Thyroid gland (tissue), 4 donors: ENCODE data around the gene MAGI2.

Source experiments
- CTCF ChIP-seq, 6 experiments: fragments of 200-600 bp in 3 of 6; fragments of 450-650 bp in 3 of 6; sonication (generic) in 3 of 6; IDR thresholded peaks; one replicate each; pipeline ENCODE4 v1.5.1; 2016 to 2019; ENCODE audit warnings: antibody characterized with exemption in 6 of 6, mild to moderate bottlenecking in 2 of 6, inconsistent platforms in 1 of 6, moderate library complexity in 1 of 6
- POLR2A ChIP-seq, 2 donors: fragments of 450-650 bp; IDR thresholded peaks; one replicate each; pipeline ENCODE4 v1.6.1; 2017; ENCODE audit warnings: antibody characterized with exemption in 2 of 2, mild to moderate bottlenecking in 2 of 2, moderate library complexity in 1 of 2

GRCh38 chr7:79157281-79157680, 296.2 kb downstream of the MAGI2 start:
- no peak for TF ChIP-seq CTCF (IDR thresholded peaks at IDR 0.05)
- no peak for TF ChIP-seq POLR2A (IDR thresholded peaks at IDR 0.05)
